ENCODE measurements around the gene SVEP1. TPM values are rescaled to one million over a fixed set of nuclear protein-coding genes. Genes with fewer than 3 reads are reported as not detected.

The SVEP1 gene
- total RNA-seq, 6 experiments from 2014 or later = 4.0 to 6.8 (median 5.8) TPM

- H3K4me3 Mint-ChIP-seq = no peak overlapping the region
- H3K27me3 Mint-ChIP-seq (ENCODE audit: insufficient read depth) = peaks cover under 1% of the 10 kb centered on the region; the same call in 1 of the 2 replicates
- no peaks in the 10 kb centered on the region for H3K4me1 Mint-ChIP-seq (ENCODE audit: low read depth)
- TF ChIP-seq CTCF (IDR thresholded peaks at IDR 0.05) = no peak
- DNase-seq = no peak
- no peaks in the 10 kb centered on the region for H3K36me3 Mint-ChIP-seq (ENCODE audit: low read depth)
- H3K9me3 Mint-ChIP-seq = no peaks in the 10 kb centered on the region
- no peak overlapping the region for H3K27ac Mint-ChIP-seq
Measured at GRCh38 chr9:110545705-110546104, 33.8 kb downstream of the SVEP1 start.

- TF ChIP-seq CTCF (IDR thresholded peaks at IDR 0.05) = no peak
- Mint-ChIP-seq H3K4me1 (ENCODE audit: low read depth) (peaks cover 7% of the 10 kb centered on the region), H3K27ac (no peak overlapping the region), H3K27me3 (ENCODE audit: insufficient read depth) (peaks cover 3% of the 10 kb centered on the region; the same call in 1 of the 2 replicates), H3K4me3 (no peak overlapping the region), H3K36me3 (ENCODE audit: low read depth) (no peaks in the 10 kb centered on the region), H3K9me3 (no peaks in the 10 kb centered on the region)
- no peak for DNase-seq
Measured at GRCh38 chr9:110543631-110544051, 35.9 kb downstream of the SVEP1 start.

- TF ChIP-seq CTCF (IDR thresholded peaks at IDR 0.05) = no peak
Measured at GRCh38 chr9:110541950-110542349, 37.6 kb downstream of the SVEP1 start.

GRCh38 chr9:110538647-110539041 lies 40.9 kb downstream of the SVEP1 start:
- no peak overlapping the region; the same call in 1 of the 2 replicates for H3K27ac Mint-ChIP-seq
- H3K4me1 Mint-ChIP-seq (ENCODE audit: low read depth) = peaks cover 36% of the 10 kb centered on the region
- DNase-seq = no peak
- no peaks in the 10 kb centered on the region for H3K9me3 Mint-ChIP-seq
- H3K36me3 Mint-ChIP-seq (ENCODE audit: low read depth) = no peaks in the 10 kb centered on the region; the same call in 1 of the 2 replicates
- H3K4me3 Mint-ChIP-seq = no peak overlapping the region; the same call in 1 of the 2 replicates
- H3K27me3 Mint-ChIP-seq (ENCODE audit: insufficient read depth) = peaks cover 7% of the 10 kb centered on the region; the same call in 1 of the 2 replicates
- no peak for TF ChIP-seq CTCF (IDR thresholded peaks at IDR 0.05)

More at GRCh38 chr9:110541950-110542349, 37.6 kb downstream of the SVEP1 start:
- Mint-ChIP-seq H3K9me3 (no peaks in the 10 kb centered on the region), H3K27ac (no peak overlapping the region), H3K27me3 (ENCODE audit: insufficient read depth) (peaks cover 3% of the 10 kb centered on the region; the same call in 1 of the 2 replicates), H3K36me3 (ENCODE audit: low read depth) (no peaks in the 10 kb centered on the region), H3K4me1 (ENCODE audit: low read depth) (peaks cover 24% of the 10 kb centered on the region), H3K4me3 (no peak overlapping the region)
- DNase-seq = no peak

GRCh38 chr9:110537841-110538646 lies 41.5 kb downstream of the SVEP1 start:
- no peaks in the 10 kb centered on the region for H3K9me3 Mint-ChIP-seq
- peak overlapping the region; percentile 20; the same call in 1 of the 2 replicates for H3K4me3 Mint-ChIP-seq
- H3K27ac Mint-ChIP-seq = no peak overlapping the region; the same call in 1 of the 2 replicates
- peaks cover 7% of the 10 kb centered on the region; the same call in 1 of the 2 replicates for H3K27me3 Mint-ChIP-seq (ENCODE audit: insufficient read depth)
- DNase-seq = peak; percentile 13
- no peak for TF ChIP-seq CTCF (IDR thresholded peaks at IDR 0.05)
- H3K36me3 Mint-ChIP-seq (ENCODE audit: low read depth) = no peaks in the 10 kb centered on the region; the same call in 1 of the 2 replicates
- H3K4me1 Mint-ChIP-seq (ENCODE audit: low read depth) = peaks cover 36% of the 10 kb centered on the region

Data from HFFc6 (cell line).